Central memory CD8-positive, alpha-beta T cell (primary cell): Measurements from ENCODE around the gene KIAA1328.

Source experiments
- ATAC-seq: fragments of 150-1000 bp; cut with Tn5 transposase; replicated peaks from 2 replicates; pipeline ENCODE4 v1.10.0; 2022; ENCODE audit warnings: mild to moderate bottlenecking, moderate FRiP score, moderate number of reproducible peaks; ENCODE audit not compliant: poor library complexity, severe bottlenecking; ENCODE audit errors: extremely low read depth
- DNase-seq, 2 donors: peaks; one replicate each; pipeline ENCODE4 v3.0.0; 2021; ENCODE audit warnings: low spot score in 2 of 2
- H3K27ac Mint-ChIP-seq: one replicate; pipeline ENCODE4 v1.8.0; 2022; ENCODE audit warnings: low read depth, mild to moderate bottlenecking, moderate library complexity, mixed read lengths
- H3K27me3 Mint-ChIP-seq: one replicate; pipeline ENCODE4 v1.8.0; 2022; ENCODE audit warnings: mixed read lengths
- H3K36me3 Mint-ChIP-seq: one replicate; pipeline ENCODE4 v1.8.0; 2022; ENCODE audit warnings: mild to moderate bottlenecking, moderate library complexity, mixed read lengths; ENCODE audit not compliant: insufficient read depth
- H3K4me1 Mint-ChIP-seq: one replicate; pipeline ENCODE4 v1.8.0; 2022; ENCODE audit warnings: mixed read lengths
- H3K4me3 Mint-ChIP-seq: one replicate; pipeline ENCODE4 v1.8.0; 2022; ENCODE audit warnings: mild to moderate bottlenecking, moderate library complexity, mixed read lengths
- H3K9me3 Mint-ChIP-seq: one replicate; pipeline ENCODE4 v1.8.0; 2022; ENCODE audit warnings: mixed read lengths

KIAA1328 gene

GRCh38 chr18:37249895-37250618 is 421.1 kb downstream of the KIAA1328 start:
- ATAC-seq: no peak
- Mint-ChIP-seq H3K27ac (no peak overlapping the region), H3K36me3 (no peaks in the 10 kb centered on the region), H3K4me3 (no peak overlapping the region), H3K27me3 (peaks cover 65% of the 10 kb centered on the region), H3K4me1 (peaks cover 1% of the 10 kb centered on the region), H3K9me3 (no peaks in the 10 kb centered on the region)
- DNase-seq: no peak

- H3K9me3 Mint-ChIP-seq: no peaks in the 10 kb centered on the region
- ATAC-seq: no peak
- peaks cover 5% of the 10 kb centered on the region for H3K4me1 Mint-ChIP-seq
- peaks cover 74% of the 10 kb centered on the region for H3K27me3 Mint-ChIP-seq
- DNase-seq: no peak
- H3K4me3 Mint-ChIP-seq: no peak overlapping the region
- no peak overlapping the region for H3K27ac Mint-ChIP-seq
- no peaks in the 10 kb centered on the region for H3K36me3 Mint-ChIP-seq
These were observed 422.8 kb downstream of the KIAA1328 start for GRCh38 chr18:37251679-37252078.

GRCh38 chr18:37252342-37252741 is 423.4 kb downstream of the KIAA1328 start:
- Mint-ChIP-seq H3K4me1 (peaks cover 5% of the 10 kb centered on the region), H3K36me3 (no peaks in the 10 kb centered on the region), H3K27ac (no peak overlapping the region), H3K27me3 (peaks cover 80% of the 10 kb centered on the region), H3K4me3 (no peak overlapping the region), H3K9me3 (no peaks in the 10 kb centered on the region)
- DNase-seq (no peak), ATAC-seq (no peak)

DNA sequence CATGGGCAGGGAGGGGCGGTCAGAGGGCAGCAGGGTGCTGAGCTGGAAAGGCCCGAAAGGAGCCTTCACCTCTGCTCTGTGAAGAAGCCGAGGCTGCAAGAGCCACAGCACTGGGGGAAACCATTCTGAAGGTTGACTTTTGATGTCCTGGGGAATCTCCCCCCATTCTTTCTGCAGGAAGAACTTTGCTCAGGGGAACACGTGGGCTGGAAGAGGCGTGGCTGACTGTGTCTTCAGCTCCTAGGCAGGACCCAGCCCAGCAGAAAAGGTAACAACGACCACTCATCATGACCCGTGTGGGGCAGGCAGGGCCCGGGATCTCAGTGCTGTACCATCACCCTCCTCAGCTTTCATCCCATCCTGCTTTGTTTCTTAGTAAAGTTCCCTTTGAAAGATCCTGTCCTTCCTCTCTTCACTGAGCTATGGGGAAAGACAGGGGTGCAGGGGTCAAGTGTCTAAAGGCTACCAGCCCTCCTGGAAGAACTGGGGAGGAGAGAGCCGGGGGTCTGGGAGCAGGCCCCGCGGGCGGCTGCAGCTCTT is 424.0 kb downstream of the KIAA1328 start:
- Mint-ChIP-seq H3K4me3 (no peak overlapping the region), H3K27ac (no peak overlapping the region), H3K4me1 (peaks cover 5% of the 10 kb centered on the region), H3K27me3 (peaks cover 86% of the 10 kb centered on the region), H3K36me3 (no peaks in the 10 kb centered on the region), H3K9me3 (no peaks in the 10 kb centered on the region)
- ATAC-seq (no peak), DNase-seq (no peak)

DNA sequence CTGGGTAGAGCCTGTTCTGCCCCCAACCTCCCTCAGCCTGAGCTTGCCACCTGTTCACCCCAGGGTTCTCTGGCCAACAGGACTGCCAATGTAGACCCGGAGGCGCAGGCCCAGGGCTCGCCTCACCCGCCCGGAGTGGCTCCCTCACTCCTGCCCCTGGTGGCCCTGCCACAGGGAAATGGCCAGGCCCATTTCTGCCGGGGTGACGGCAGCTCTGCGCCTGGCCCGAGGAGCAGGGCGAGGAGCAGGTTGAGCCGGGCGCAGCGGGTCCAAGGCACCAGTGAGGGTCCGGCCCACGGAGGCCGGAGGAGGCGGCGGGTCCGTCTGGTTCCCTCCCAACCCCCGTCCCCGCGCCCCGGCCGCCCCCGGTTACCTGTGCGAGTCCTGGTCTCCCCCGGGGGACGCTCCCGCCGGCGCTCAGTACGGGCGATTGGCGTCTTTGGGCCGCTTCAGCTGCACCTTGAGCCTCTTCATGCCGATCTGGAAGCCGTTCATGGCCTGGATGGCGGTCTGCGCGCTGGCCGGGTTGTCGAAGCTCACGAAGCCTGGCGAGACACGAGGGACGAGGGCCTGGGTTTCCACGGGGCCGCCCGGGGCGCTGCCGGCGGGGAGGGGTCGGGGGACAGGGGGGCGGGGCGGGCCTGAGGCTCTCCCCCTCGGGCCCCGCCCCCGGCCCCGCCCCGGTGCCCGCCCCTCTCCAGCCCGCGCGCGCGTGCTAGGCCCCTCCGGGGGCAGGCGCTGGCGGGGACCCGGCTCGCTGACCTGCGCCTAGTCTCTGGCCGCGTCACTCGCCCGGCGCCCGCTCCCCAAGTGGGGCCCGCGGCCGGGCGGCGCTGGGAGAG is 424.7 kb downstream of the KIAA1328 start:
- ATAC-seq (no peak), DNase-seq (no peak)
- Mint-ChIP-seq H3K27me3 (peaks cover 89% of the 10 kb centered on the region), H3K9me3 (no peaks in the 10 kb centered on the region), H3K27ac (no peak overlapping the region), H3K4me3 (no peak overlapping the region), H3K4me1 (peaks cover 5% of the 10 kb centered on the region), H3K36me3 (no peaks in the 10 kb centered on the region)

- DNase-seq (no peak), ATAC-seq (no peak)
- Mint-ChIP-seq H3K4me1 (peaks cover 5% of the 10 kb centered on the region), H3K4me3 (peak overlapping the region; percentile 40), H3K27ac (no peak overlapping the region), H3K9me3 (no peaks in the 10 kb centered on the region), H3K27me3 (peaks cover 84% of the 10 kb centered on the region), H3K36me3 (no peaks in the 10 kb centered on the region)
These were observed 425.4 kb downstream of the KIAA1328 start for GRCh38 chr18:37254236-37254754.

DNA sequence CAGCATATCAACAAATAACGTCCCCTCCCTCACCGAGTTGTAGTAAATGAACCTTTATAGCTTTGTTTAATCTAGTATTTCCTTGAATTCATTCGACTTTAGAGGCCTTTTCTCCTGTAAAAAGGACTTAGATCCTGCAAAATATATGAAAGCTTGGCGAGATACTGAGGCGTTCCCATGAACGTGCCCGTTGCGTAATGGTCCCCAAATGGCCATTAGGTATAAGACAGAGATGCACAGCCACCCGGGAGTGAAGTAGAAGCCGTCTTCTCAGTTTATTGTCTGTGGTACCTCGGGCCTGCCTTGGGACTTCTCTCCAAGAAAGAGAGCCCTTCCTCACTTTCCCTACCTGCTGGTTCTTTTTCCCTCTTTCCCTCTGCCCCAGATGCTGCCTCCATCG is 426.0 kb downstream of the KIAA1328 start:
- H3K9me3 Mint-ChIP-seq: no peaks in the 10 kb centered on the region
- peaks cover 78% of the 10 kb centered on the region for H3K27me3 Mint-ChIP-seq
- ATAC-seq (no peak), DNase-seq (no peak)
- H3K4me3 Mint-ChIP-seq: peak overlapping the region; percentile 40
- peaks cover 5% of the 10 kb centered on the region for H3K4me1 Mint-ChIP-seq
- no peak overlapping the region for H3K27ac Mint-ChIP-seq
- H3K36me3 Mint-ChIP-seq: no peaks in the 10 kb centered on the region

GRCh38 chr18:37258131-37258530 is 429.2 kb downstream of the KIAA1328 start:
- Mint-ChIP-seq H3K4me3 (no peak overlapping the region), H3K4me1 (peaks cover 5% of the 10 kb centered on the region), H3K27me3 (peaks cover 62% of the 10 kb centered on the region), H3K27ac (no peak overlapping the region), H3K36me3 (no peaks in the 10 kb centered on the region), H3K9me3 (no peaks in the 10 kb centered on the region)
- no peak for DNase-seq
- no peak for ATAC-seq

- H3K4me3 Mint-ChIP-seq: no peak overlapping the region
These were observed 429.9 kb downstream of the KIAA1328 start for GRCh38 chr18:37258819-37259218.

GRCh38 chr18:37259711-37260110 is 430.8 kb downstream of the KIAA1328 start:
- H3K27me3 Mint-ChIP-seq: peaks cover 60% of the 10 kb centered on the region
- no peaks in the 10 kb centered on the region for H3K9me3 Mint-ChIP-seq
- ATAC-seq: no peak
- no peak overlapping the region for H3K4me3 Mint-ChIP-seq
- peaks cover 5% of the 10 kb centered on the region for H3K4me1 Mint-ChIP-seq
- no peaks in the 10 kb centered on the region for H3K36me3 Mint-ChIP-seq
- no peak for DNase-seq
- H3K27ac Mint-ChIP-seq: no peak overlapping the region

More at GRCh38 chr18:37258819-37259218, 429.9 kb downstream of the KIAA1328 start:
- ATAC-seq: no peak
- H3K27ac Mint-ChIP-seq: no peak overlapping the region
- H3K9me3 Mint-ChIP-seq: no peaks in the 10 kb centered on the region
- H3K27me3 Mint-ChIP-seq: peaks cover 65% of the 10 kb centered on the region
- H3K4me1 Mint-ChIP-seq: peaks cover 5% of the 10 kb centered on the region
- H3K36me3 Mint-ChIP-seq: no peaks in the 10 kb centered on the region
- no peak for DNase-seq

- Mint-ChIP-seq H3K27me3 (peaks cover 52% of the 10 kb centered on the region), H3K36me3 (no peaks in the 10 kb centered on the region), H3K4me1 (no peaks in the 10 kb centered on the region), H3K9me3 (peaks cover 4% of the 10 kb centered on the region), H3K27ac (no peak overlapping the region), H3K4me3 (no peak overlapping the region)
- no peak for DNase-seq
- no peak for ATAC-seq
These were observed 431.6 kb downstream of the KIAA1328 start for GRCh38 chr18:37260367-37261093.

- Mint-ChIP-seq H3K27me3 (peaks cover 44% of the 10 kb centered on the region), H3K4me1 (no peaks in the 10 kb centered on the region), H3K27ac (no peak overlapping the region), H3K36me3 (no peaks in the 10 kb centered on the region), H3K9me3 (peaks cover 4% of the 10 kb centered on the region), H3K4me3 (no peak overlapping the region)
- ATAC-seq (no peak), DNase-seq (no peak)
These were observed 432.4 kb downstream of the KIAA1328 start for GRCh38 chr18:37261246-37261840.
